ENCODE results near the gene PLEKHS1.

DNA sequence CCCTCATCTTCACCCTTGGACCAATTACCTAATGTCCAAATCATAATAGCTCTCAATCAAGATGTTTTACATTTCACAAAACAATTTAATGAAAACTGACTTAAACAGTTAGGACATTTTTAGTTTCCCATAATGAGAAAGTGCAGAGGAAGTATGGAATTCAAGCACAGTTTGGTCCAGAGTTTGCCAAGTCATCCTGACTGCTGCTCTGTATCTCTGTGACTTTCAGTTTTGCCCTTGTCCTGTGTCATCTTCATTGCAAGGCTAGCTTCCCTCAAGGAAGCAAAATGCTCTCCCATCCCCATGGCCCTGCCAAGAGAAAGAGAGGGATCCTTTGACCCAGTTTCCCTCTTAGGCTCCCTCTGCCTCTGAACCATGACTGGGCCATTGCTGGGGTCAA lies 7.9 kb upstream of the PLEKHS1 start:
- no peak for TF ChIP-seq POLR2AphosphoS5 (IDR thresholded peaks at IDR 0.05; ENCODE audit: low read depth, low read length)
- no peak for TF ChIP-seq POLR2A (IDR thresholded peaks at IDR 0.05; ENCODE audit: low read depth, low read length)

Measured in GM12892 (cell line).